ENCODE data around the gene DCLK3. TPM values are rescaled to one million over a fixed set of nuclear protein-coding genes. Genes with fewer than 3 reads are reported as not detected.

The DCLK3 gene
- total and polyA plus RNA-seq, 8 donors, result 0.04 to 0.16 (median 0.07) TPM; not detected in 3

DNA sequence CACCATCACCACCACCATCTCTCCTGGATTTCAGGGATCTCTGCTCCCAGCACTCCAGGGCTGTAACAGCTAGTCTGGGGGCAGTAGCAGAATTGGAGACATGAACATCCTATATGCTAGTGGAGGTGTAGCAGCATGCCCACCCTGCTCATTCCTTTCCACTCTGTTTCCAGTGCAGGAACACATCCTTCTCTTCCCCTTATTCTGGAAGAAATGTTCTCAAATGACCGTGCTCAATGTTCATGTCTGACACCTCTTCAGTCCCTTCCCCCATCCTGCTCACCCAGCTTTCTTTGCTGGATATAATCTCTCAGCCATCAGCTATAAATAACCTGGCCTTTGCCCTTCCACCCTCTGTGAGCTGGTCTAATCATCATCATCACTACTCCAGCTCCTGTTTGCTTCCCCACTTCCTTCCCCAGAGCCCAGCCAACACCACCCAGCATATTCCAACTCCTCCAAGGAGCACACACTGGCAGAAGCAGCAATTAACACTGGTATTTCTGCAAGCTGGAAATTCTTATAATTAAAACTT, 31.1 kb downstream of the DCLK3 start:
- Histone ChIP-seq H3K36me3 (no peaks in the 10 kb centered on the region), H3K9me3 (no peaks in the 10 kb centered on the region), H3K27me3 (no peaks in the 10 kb centered on the region), H3K4me3 (no peak overlapping the region), H3K27ac (no peak overlapping the region), H3K4me1 (no peaks in the 10 kb centered on the region)
- FAIRE-seq (no peak), DNase-seq (no peak), ATAC-seq (no peak)
- intact Hi-C loops (cut with DNase I), result loop anchor here in 1 of 3 donors (10.0 kb wide), 1 partner anchor 132 kb away; no protein-coding TSS in a partner anchor
- WGBS, 2 donors, result 74 to 86% methylated on average over 1 of the region's 1 CpG
- TF ChIP-seq, protein P1, sequence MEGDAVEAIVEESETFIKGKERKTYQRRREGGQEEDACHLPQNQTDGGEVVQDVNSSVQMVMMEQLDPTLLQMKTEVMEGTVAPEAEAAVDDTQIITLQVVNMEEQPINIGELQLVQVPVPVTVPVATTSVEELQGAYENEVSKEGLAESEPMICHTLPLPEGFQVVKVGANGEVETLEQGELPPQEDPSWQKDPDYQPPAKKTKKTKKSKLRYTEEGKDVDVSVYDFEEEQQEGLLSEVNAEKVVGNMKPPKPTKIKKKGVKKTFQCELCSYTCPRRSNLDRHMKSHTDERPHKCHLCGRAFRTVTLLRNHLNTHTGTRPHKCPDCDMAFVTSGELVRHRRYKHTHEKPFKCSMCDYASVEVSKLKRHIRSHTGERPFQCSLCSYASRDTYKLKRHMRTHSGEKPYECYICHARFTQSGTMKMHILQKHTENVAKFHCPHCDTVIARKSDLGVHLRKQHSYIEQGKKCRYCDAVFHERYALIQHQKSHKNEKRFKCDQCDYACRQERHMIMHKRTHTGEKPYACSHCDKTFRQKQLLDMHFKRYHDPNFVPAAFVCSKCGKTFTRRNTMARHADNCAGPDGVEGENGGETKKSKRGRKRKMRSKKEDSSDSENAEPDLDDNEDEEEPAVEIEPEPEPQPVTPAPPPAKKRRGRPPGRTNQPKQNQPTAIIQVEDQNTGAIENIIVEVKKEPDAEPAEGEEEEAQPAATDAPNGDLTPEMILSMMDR (IDR thresholded peaks at IDR 0.05), result no peak

DNA sequence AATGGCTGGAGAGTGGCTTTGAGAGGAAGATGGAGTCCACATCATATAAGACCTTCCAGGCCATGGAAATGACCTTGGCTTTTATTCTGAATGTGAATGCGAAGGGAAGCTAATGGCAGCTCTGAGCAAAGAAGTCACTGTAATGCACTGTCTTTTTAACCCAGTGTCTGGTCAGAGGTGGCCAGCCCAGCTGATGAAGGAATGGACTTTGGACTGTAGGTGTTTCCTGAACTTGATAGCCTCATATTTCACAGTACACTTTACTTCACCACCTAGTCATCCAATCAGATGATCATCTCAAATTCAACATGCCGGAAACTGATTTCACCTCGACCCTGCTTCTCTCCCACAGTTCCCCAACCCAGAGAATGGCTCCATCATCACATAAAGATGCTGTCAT, 33.4 kb downstream of the DCLK3 start:
- DNase-seq, result no peak
- ATAC-seq, result peak; percentile 63 to 77 (median 75)

DNA sequence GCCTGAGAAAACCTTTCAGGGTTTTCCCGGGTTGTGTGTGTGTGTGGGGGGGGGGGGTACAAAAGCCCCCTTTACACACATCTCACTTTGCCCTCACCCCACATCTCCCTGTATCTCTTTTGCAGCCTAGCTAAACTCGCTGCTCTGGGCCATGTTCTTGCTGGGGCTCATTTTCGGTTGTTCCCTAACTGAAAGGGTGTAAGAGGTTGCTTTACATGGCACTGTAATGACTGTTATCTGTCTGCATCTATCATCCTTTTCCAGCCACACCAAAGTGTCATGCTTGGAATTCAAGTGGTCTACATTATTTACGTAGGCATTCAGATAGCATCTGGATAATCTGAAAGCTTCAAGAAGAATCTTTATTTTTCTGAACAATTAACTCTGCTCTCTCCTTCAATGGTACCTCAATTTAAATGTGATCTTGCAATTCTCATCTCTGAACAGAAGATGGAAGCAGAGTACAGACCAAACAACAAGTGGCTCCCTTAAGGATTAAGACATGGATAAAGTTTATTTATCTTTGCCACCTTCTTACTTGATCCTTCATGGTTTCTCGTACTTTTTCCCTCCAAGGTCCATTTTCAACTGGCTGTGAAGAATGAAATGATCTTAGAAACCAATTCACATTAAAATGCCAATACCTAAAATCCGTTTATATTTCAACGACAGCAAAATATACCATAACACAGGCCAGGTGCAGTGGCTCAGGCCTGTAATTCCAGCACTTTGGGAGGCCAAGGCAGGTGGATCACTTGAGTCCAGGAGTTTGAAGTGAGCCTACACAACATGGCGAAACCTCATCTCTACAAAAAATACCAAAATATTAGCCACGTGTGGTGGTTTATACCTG, 34.9 kb downstream of the DCLK3 start:
- TF ChIP-seq, protein P1 (IDR thresholded peaks at IDR 0.05), result peak in 3 of 4 donors; percentile 43 to 50 (median 45)
- no peak overlapping the region for H3K4me3 ChIP-seq
- no peaks in the 10 kb centered on the region for H3K4me1 ChIP-seq
- WGBS, 2 donors, result 38 to 41% methylated on average over 9 of the region's 9 CpGs
- FAIRE-seq (peak; percentile 81), DNase-seq (no peak), ATAC-seq (peak; percentile 67 to 88 (median 86))
- no peaks in the 10 kb centered on the region for H3K36me3 ChIP-seq
- H3K27me3 ChIP-seq, result no peaks in the 10 kb centered on the region
- H3K9me3 ChIP-seq, result no peaks in the 10 kb centered on the region
- H3K27ac ChIP-seq, result no peak overlapping the region
- intact Hi-C loops (cut with DNase I), result loop anchor here in 2 of 3 donors (5.0 to 10.0 kb wide), 3 partner anchors 135 to 228 kb away; no protein-coding TSS in a partner anchor

More for the DNA sequence above, 33.4 kb downstream of the DCLK3 start:
- Histone ChIP-seq H3K36me3 (no peaks in the 10 kb centered on the region), H3K9me3 (no peaks in the 10 kb centered on the region), H3K27ac (no peak overlapping the region), H3K4me3 (no peak overlapping the region), H3K27me3 (no peaks in the 10 kb centered on the region), H3K4me1 (no peaks in the 10 kb centered on the region)
- TF ChIP-seq, protein P1 (IDR thresholded peaks at IDR 0.05), result no peak
- FAIRE-seq, result no peak
- WGBS, 2 donors, result 47 to 61% methylated on average over 3 of the region's 3 CpGs
- intact Hi-C loops (cut with DNase I), result loop anchor here in 1 of 3 donors (10.0 kb wide), 1 partner anchor 134 kb away; no protein-coding TSS in a partner anchor

DNA sequence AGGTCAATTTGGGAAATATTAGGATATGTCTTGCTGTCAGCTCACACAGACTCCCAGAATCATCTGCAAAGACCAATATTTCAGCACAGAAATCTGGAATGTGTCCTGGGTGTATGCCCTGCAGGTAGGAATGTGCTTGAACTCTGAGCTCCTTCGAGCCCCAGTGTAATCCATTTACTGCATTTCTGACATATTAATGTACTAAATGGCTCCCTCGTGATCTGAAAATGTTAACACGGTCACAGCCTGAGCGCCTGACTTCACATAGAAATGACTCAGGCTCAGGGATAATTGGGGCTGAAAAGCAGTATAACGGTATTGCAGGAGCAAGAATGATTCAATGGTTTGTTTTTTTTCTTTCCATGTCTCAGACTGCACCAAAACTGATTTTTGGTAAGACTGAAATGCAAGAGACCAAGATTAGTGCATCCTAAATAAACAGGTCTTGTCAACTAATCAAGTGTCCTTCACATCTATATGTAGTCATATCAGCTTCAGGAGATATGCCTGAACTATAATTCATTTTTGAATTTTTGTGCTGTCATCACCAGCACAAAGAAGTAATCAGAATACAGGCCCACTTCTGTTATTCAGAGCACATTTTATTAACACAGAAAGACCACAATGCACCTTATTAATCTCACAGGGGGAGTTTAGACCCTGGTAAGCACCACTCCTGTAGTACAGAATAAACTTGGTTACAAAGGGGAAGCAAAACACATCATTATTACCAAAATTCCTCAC, 49.8 kb downstream of the DCLK3 start:
- TF ChIP-seq, protein P1 (IDR thresholded peaks at IDR 0.05), result no peak
- Histone ChIP-seq H3K4me3 (no peak overlapping the region), H3K27ac (no peak overlapping the region), H3K9me3 (no peaks in the 10 kb centered on the region), H3K4me1 (no peaks in the 10 kb centered on the region), H3K36me3 (no peaks in the 10 kb centered on the region), H3K27me3 (no peaks in the 10 kb centered on the region)
- WGBS, 2 donors, result 40 to 45% methylated on average over 5 of the region's 5 CpGs
- ATAC-seq (no peak), DNase-seq (no peak), FAIRE-seq (no peak)
- intact Hi-C loops (cut with DNase I), result no loop called here
